Heart left ventricle (tissue), 16 donors: ENCODE measurements around the gene STUM. TPM values are rescaled to one million over a fixed set of nuclear protein-coding genes. Genes with fewer than 3 reads are reported as not detected.

Experiments
- ATAC-seq, 4 donors: fragments of 200-7000 bp; cut with Tn5 transposase; one replicate each; pipeline ENCODE4 v1.9.1; 2020 to 2022; ENCODE audit warnings: moderate library complexity in 4 of 4, mild to moderate bottlenecking in 3 of 4, moderate number of reproducible peaks in 1 of 4
- DNase-seq, 5 donors: peaks; one replicate each; pipeline ENCODE4 v3.0.0-alpha.2; 2020
- H3K27ac ChIP-seq, 12 donors: fragments of 200-600 bp; sonication (generic) in 4 of 12; one replicate each; pipeline versions ENCODE4 v1.5.0 to v1.8.0; 2016 to 2022; ENCODE audit warnings: mild to moderate bottlenecking in 2 of 12
- H3K27me3 ChIP-seq, 9 donors: fragments of 200-600 bp; sonication (generic) in 2 of 9; one replicate each; pipeline versions ENCODE4 v1.5.1 to v1.8.0; 2016 to 2022; ENCODE audit warnings: mild to moderate bottlenecking in 3 of 9
- H3K36me3 ChIP-seq, 9 donors: fragments of 200-600 bp; sonication (generic) in 2 of 9; one replicate each; pipeline versions ENCODE4 v1.5.0 to v1.8.0; 2018 to 2022; ENCODE audit warnings: mild to moderate bottlenecking in 2 of 9
- H3K4me1 ChIP-seq, 12 donors: fragments of 200-600 bp; sonication (generic) in 4 of 12; one replicate each; pipeline versions ENCODE4 v1.5.0 to v1.8.0; 2016 to 2022; ENCODE audit warnings: mild to moderate bottlenecking in 3 of 12
- H3K4me3 ChIP-seq, 12 donors: fragments of 200-600 bp; sonication (generic) in 4 of 12; one replicate each; pipeline versions ENCODE4 v1.5.0 to v1.8.0; 2017 to 2022; ENCODE audit warnings: mild to moderate bottlenecking in 9 of 12, moderate library complexity in 4 of 12
- H3K9me3 ChIP-seq, 12 donors: fragments of 200-600 bp; sonication (generic) in 4 of 12; one replicate each; pipeline versions ENCODE4 v1.5.0 to v1.8.0; 2016 to 2022; ENCODE audit warnings: mild to moderate bottlenecking in 1 of 12
- POLR2A ChIP-seq, 2 donors: fragments of 450-650 bp; IDR thresholded peaks; one replicate each; pipeline ENCODE4 v1.6.1; 2017; ENCODE audit warnings: antibody characterized with exemption in 2 of 2, mild to moderate bottlenecking in 2 of 2, moderate library complexity in 2 of 2
- WGBS, 4 donors: extraction: QIAGEN DNeasy Blood & Tissue Kit in 2 of 4; methylation state at CpG; one replicate each; pipeline versions ENCODE4 v1.1.5 to v1.1.7; 2013 to 2018; 5-methylcytosine and 5-hydroxymethylcytosine counted together
- intact Hi-C, 10 donors: fragments of 100-400 bp; cut with DNase I; formaldehyde crosslinking; loops; one replicate each; pipeline versions ENCODE4 v1.11.1 to v1.14.2; 2022
- polyA plus RNA-seq, 2 donors: library from polyadenylated mRNA; stranded (reverse); fragments of 200-250 nt; gene quantifications; one replicate each; pipeline ENCODE4 v1.2.3, GENCODE V29; 2013
- total RNA-seq, 9 donors: library from RNA; depleted of rRNA in 2 of 9; stranded (reverse); fragments of >200 nt in 2 of 9; fragmentation: NEBNext Ultra II Directional in 3 of 9; extraction: Animal tissue kit (Norgen Biotek cat#: 25700) in 3 of 9; gene quantifications; one replicate each; pipeline versions ENCODE4 v1.1.0 to v1.2.4, GENCODE V29; 2016 to 2023
- TF ChIP-seq, protein P1 (sequence below), 12 donors: fragments of 200-600 bp; sonication (generic) in 4 of 12; IDR thresholded peaks; one replicate each; pipeline versions ENCODE4 v1.5.0 to v1.8.0; 2018 to 2022; ENCODE audit warnings: antibody characterized with exemption in 12 of 12, mild to moderate bottlenecking in 5 of 12
- donor health status: ischemic (EF 13 %, LVEDD 7.1; RV severe dilation, severe dysfunction).
- donor health status: healthy with polysubstance abuse.
- donor health status: DM: no; HTN: yes; CAD: no.
- donor health status: DM: no; HTN: no; CAD: no.
- donor health status: ischemic (EF 25% LVEDD 6.9; RV normal size, moderate dysfunction).
- donor health status: ischemic (EF 25% LVEDD 5.7; RV mildly dilated, moderate dysfunction).
- donor health status: healthy.
- donor health status: DM: yes; HTN: yes; CAD: no.
- donor health status: ischemic (EF 35%, LVEDD 5.7; RV mildly dilated, moderate dysfunction).
- donor health status: nonischemic (EF 11% LVEDD 7.7; RV severe dilation, severe dysfunction).
- donor health status: DM: yes; HTN: yes; CAD: no.
- donor health status: PGD.
- donor health status: ischemic (EF 29% LVEDD 5.4; RV normal size, mild dysfunction).
- donor health status: nonischemic (EF 23%, LVEDD 6.1; RV moderate dilation, normal function).

Gene STUM
- total and polyA plus RNA-seq, 11 donors, result 0.39 to 1.7 (median 0.97) TPM

DNA sequence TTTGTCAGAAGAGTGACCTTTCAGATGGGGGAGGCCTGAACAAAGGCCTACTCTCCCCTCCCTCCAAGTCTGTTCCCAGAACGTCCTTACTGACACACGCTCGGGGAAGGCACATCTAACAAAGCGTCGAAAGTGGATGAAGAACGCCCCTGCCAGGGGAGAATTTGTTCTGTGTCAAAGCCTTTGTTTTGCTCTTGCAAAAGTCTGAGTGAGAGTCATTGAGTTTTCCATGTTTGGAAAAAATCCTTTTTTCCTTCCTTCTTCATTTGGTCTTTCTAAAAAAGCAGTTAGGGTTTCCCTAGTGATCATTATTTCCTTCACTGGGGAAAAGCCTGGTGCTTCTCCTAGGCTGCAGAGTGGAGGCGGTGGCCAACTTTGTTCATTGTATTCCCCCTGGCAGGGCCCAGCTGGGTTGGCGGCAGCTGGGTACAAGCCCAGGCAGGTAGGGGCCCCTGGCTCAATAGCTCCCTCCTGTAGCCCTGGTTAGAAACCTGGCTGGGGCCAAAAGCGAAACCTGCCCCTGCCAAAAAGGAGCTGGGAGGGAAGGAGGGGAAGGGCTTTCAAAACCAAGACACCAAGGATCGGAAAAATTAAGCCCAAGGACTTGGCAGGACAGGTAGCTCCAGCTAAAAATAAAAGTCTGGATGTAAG is 109.5 kb downstream of the STUM start:
- TF ChIP-seq POLR2A (IDR thresholded peaks at IDR 0.05), result no peak
- ATAC-seq (no peak), DNase-seq (peak in 3 of 5 donors; percentile 18 to 48 (median 30))
- H3K4me3 ChIP-seq, result no peak overlapping the region
- H3K4me1 ChIP-seq, result peaks cover 0 to 100% (median 87%) of the 10 kb centered on the region in 12 donors
- no peaks in the 10 kb centered on the region for H3K27me3 ChIP-seq
- 56 to 82% (median 70%) methylated on average over 10 of the region's 10 CpGs for WGBS, 4 donors
- peak overlapping the region in 9 of 12 donors; percentile 65 to 94 (median 87) for H3K27ac ChIP-seq
- no peaks in the 10 kb centered on the region for H3K36me3 ChIP-seq
- intact Hi-C loops, result loop anchor here in 2 of 10 donors (5.0 kb wide), 2 partner anchors 74 to 79 kb away; partner anchors contain the start of gene ITPKB (in 1 of the 2)
- no peaks in the 10 kb centered on the region for H3K9me3 ChIP-seq

DNA sequence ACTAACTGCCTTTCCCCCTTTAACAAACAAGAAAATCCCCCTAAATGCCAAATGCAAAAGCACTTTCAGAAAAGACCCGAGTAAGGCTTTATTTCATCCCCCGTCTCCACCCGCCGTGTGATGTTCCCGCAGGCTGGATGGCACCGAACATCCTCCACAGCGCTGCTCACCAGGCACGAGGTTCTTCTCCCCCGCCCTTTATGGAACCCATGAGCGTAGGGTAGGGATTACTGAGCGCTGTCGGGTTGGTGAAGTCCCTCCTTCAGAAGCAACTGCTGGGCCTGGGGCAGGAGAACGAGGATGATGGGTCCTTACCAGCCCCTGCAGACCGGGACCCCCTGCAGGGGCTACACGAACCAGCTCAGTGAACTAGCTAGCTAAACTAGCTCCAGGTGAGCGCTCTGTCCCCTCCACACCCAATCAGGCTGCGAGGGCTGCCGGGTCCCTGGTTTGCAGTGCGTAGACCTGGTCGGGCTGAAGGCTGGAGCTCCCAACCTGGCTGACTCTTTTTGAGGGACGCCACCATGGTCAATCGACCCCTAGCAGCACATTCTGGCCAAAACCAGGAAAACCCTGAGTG is 110.1 kb downstream of the STUM start:
- H3K9me3 ChIP-seq, result no peaks in the 10 kb centered on the region
- H3K36me3 ChIP-seq, result no peaks in the 10 kb centered on the region
- intact Hi-C loops, result loop anchor here in 2 of 10 donors (5.0 kb wide), 2 partner anchors 74 to 79 kb away; partner anchors contain the start of gene ITPKB (in 1 of the 2)
- TF ChIP-seq, protein P1, sequence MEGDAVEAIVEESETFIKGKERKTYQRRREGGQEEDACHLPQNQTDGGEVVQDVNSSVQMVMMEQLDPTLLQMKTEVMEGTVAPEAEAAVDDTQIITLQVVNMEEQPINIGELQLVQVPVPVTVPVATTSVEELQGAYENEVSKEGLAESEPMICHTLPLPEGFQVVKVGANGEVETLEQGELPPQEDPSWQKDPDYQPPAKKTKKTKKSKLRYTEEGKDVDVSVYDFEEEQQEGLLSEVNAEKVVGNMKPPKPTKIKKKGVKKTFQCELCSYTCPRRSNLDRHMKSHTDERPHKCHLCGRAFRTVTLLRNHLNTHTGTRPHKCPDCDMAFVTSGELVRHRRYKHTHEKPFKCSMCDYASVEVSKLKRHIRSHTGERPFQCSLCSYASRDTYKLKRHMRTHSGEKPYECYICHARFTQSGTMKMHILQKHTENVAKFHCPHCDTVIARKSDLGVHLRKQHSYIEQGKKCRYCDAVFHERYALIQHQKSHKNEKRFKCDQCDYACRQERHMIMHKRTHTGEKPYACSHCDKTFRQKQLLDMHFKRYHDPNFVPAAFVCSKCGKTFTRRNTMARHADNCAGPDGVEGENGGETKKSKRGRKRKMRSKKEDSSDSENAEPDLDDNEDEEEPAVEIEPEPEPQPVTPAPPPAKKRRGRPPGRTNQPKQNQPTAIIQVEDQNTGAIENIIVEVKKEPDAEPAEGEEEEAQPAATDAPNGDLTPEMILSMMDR (IDR thresholded peaks at IDR 0.05), result no peak
- TF ChIP-seq POLR2A (IDR thresholded peaks at IDR 0.05), result no peak
- WGBS, 4 donors, result 85 to 91% (median 86%) methylated on average over 20 to 22 of the region's 22 CpGs
- peaks cover 0 to 100% (median 91%) of the 10 kb centered on the region in 12 donors for H3K4me1 ChIP-seq
- ATAC-seq, result no peak
- peak overlapping the region in 10 of 12 donors; percentile 9 to 95 (median 89) for H3K27ac ChIP-seq
- no peak overlapping the region for H3K4me3 ChIP-seq
- peak in 2 of 5 donors; percentile 21 to 55 for DNase-seq
- no peaks in the 10 kb centered on the region for H3K27me3 ChIP-seq

Other genes starting within 250 kb of the STUM start
- 10 to 100 TPM; 10.9 to 21.0 (median 18.0) TPM for gene LIN9, start 239.6 kb upstream of the STUM start, total RNA-seq
- gene LIN9, start 239.6 kb upstream of the STUM start, polyA plus RNA-seq, result 10 to 100 TPM; 11.1 to 11.7 TPM
- 100 to 1,000 TPM in 8 of 9 donors, 10 to 100 TPM in 1; 98.8 to 168 (median 111) TPM for gene PARP1, start 140.7 kb upstream of the STUM start, total RNA-seq
- gene PARP1, start 140.7 kb upstream of the STUM start, polyA plus RNA-seq, result 100 to 1,000 TPM in 1 of 2 donors, 10 to 100 TPM in 1; 50.4 to 140 TPM
- 10 to 100 TPM; 11.2 to 33.7 (median 17.8) TPM for gene ITPKB, start 190.5 kb downstream of the STUM start, total RNA-seq
- 10 to 100 TPM in 1 of 2 donors, 1 to 10 TPM in 1; 6.2 to 11.9 TPM for gene ITPKB, start 190.5 kb downstream of the STUM start, polyA plus RNA-seq